K562 treated with DMSO at 1 percent for 4 hours (cell line): ENCODE results near the gene GTPBP1. TPM values are rescaled to one million over a fixed set of nuclear protein-coding genes. Genes with fewer than 3 reads are reported as not detected.

Experiments
- total RNA-seq: library from RNA; unstranded; fragments of 300-600 nt; gene quantifications from 2 replicates; pipeline ENCODE4 v1.2.3, GENCODE V29; 2022; ENCODE audit not compliant: insufficient read depth

GTPBP1 gene
- 15.0 and 27.6 TPM in 2 replicates for total RNA-seq

DNA sequence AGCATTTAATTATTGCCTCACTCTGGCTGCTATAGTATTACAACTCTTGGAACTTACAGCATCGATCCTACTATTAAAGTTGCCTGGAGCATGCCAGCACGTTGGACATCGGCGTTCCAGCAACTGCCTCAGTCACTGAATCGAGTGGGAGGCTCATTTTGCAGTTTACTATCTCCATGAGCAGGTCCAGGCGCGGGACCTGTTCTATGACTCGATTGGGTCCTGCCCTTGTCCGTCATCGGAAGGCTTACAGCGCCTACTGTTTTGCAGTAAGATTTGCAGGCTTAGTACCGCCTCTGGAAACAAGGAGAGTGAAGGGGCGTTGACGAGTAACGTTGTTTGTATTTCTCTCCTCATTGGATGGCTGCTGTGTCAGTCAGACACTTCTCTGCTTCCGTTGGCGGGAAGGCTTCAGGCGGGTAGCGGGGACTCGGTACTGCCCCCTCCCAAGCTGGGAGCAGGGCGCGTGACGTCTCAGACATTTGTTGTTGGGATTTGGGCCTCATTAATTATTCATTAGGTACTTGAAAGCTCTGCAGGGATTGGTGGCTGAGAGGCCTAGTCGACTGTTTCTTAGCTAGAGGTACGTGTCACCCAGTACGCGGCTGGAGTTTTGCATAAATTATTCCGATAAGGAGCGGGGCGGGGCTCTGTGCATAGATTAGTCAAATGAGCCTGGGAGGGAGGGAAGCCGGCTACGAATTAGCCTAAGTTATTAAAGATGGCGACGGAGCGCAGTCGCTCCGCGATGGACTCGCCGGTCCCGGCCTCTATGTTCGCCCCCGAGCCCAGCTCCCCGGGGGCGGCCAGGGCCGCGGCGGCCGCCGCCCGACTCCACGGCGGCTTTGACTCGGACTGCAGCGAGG lies at the start of gene GTPBP1:
Gene GTPBP1 (plus strand): TSS at position 710 of the 866 bp plus-strand sequence. CDS start 12 bp downstream, at position 722.

DNA sequence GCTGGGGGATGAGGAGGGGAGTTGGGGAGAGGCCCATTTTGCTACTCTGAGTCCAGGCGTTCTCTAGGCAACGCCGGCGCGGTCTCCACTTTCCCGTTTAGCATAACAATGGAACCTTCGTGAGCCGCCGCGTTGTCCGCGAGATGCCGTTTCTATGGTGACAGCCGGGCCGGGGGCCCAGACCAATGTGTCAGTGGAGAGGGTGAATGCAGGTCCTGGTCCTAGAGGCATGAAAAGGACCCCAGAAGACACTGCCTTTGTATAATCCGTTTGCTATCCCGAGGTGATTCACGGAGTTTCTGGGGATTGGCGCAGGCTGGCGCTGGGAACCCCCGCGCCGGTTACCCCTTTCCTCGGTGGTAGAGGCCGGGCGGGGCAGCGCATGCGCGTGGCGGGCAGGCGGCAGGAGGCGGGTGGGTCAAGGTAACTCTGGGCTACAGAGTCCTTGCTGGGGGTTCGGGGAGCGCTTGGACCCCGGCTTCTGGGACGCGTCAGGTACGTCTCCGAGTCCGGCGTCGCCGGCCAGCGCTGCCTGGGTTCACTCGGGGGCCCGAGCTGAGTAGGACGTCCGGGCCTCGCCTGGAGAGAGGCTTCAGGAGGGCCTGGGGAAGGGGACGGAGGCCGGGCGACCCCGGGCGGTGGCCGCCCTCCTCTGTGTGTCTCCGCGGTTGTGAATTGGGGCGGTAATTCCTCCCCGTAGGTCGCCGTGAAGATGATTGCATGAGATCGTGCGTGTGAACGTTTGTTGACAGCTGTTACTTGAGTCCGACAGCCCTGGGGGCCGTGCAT lies 49.3 kb upstream of the GTPBP1 start, which contains the start of the genes CBY1 and FAM227A:
Gene CBY1 (plus strand): TSS at position 383 of the 789 bp plus-strand sequence. CDS start 11,417 bp downstream, outside the sequence.
Gene FAM227A (minus strand): TSS at position 137 of the 789 bp plus-strand sequence. CDS start 6,224 bp downstream, outside the sequence.

DNA sequence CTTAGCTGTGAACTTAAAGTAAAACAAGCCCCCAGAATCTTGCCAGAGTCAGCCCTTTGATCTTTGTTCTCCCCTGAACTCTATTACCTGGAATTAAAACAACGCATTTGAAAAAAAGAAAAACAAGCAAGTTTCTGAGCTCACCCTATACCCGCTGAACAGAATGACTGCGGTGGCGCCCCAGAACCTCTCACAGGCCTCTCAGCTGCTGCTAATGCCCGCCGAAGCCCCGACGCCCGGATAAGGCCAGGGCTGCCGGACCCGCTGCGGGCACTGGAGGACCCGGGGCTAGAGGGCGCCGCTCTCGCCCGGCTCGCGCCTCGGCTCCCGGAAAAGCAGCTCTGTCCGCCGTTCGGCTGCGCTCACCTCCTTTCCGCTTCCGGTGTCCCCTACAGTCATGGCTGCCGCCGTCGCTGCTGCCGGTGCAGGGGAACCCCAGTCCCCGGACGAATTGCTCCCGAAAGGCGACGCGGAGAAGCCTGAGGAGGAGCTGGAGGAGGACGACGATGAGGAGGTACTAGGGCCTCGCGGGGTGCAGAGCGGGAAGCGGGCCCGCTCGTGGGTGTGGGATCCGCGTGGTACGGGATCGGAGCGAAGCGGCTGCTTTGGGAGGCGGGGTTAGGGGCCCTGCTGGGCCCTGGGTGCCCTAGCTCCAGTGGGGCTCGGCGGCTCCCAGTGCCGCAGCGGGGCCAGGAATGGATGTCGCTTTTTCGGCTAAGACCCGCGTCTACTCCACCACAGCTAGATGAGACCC lies 24.0 kb upstream of the GTPBP1 start, which contains the start of gene TOMM22:
Gene TOMM22 (plus strand): TSS at position 376 of the 754 bp plus-strand sequence. CDS start 22 bp downstream, at position 398.

DNA sequence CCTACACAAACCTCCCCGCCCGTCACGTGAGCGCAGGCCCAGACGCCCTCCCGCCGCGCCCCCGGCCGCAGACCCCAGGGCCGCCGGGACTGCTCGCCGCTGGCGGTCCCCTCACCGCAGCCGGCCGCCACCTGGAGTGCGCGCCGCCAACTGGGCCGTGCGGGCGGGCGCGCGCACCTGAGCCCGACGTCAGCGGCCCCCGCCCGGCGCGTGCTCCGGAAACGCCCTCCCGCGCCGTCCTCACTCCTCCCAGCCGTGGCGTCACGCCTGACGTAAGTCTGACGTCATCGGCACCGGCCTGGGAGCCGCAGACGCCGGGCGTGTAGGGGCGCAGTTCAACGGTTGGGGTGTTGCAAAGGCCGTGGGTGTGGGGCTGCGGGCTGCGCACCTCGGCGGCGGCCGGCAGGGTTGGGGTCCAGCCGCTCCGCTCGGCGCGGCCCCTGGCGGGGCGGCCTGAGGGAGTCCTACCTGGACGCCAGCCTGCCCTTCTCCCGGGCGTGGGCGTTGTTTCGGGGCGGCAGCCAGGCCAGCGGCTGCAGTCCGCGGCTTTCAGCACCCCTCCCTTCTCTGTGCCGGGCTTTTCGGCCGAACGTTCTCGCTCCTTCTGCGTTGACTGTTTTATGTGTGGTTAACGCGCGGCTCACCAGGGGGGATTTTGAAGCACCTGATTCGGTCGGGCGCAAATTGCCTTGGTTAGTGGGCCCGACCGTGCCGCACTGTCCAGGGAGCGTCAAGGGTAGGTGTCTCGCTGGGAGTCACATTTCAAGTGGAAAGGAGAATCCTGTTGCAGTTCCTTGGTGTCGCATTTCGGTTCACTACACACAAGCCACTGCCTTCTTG lies 4.7 kb upstream of the GTPBP1 start, which contains the start of gene JOSD1:
Gene JOSD1 (minus strand): TSS at position 155 of the 840 bp plus-strand sequence. CDS start 956 bp downstream, outside the sequence.

DNA sequence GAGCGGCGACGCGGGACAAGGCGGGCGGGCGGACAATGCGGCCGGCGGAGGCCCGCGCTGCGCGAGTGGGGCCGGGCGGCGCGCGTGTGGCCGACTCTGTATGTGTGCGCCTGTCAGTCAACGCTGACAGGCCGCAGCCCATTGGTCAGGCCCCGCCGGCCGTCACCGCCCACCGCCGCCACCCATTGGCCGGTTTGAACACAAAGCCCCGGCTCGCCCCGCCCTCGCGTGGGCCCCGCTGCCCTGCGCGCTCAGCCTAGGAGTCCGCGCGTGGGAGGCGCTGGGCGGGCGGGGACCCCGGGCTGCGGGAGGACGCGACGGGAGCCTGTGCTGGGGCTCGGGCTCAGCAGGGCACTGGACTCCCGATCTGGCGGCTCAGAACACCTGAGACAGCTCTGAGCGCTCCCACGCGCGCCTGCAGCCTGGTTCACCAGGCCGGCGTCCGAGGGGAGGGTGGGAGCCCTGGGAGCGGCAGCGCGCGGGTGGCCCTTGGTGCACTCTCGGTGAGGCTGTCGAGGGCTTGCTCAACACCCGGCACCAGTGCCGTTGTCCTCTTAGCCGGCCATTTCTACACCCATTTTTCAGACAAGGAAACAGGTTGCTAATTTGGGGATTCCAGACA lies 50.3 kb downstream of the GTPBP1 start, which contains the start of gene SUN2:
Gene SUN2 (minus strand): TSS at position 88 of the 622 bp plus-strand sequence. CDS start 3,370 bp downstream, outside the sequence.

Other genes starting within 250 kb of the GTPBP1 start
- gene KDELR3, start 237.8 kb upstream of the GTPBP1 start, total RNA-seq = 19.1 and 24.7 TPM in 2 replicates
- 88.7 and 121 TPM in 2 replicates for gene DDX17, start 199.6 kb upstream of the GTPBP1 start, total RNA-seq
- gene DMC1, start 135.8 kb upstream of the GTPBP1 start, total RNA-seq = 1.6 and 1.8 TPM in 2 replicates
- gene FAM227A, start 49.6 kb upstream of the GTPBP1 start, total RNA-seq = 0.18 TPM in 1 of 2 replicates, not detected in the other
- gene CBY1, start 49.3 kb upstream of the GTPBP1 start, total RNA-seq = 5.3 and 10.2 TPM in 2 replicates
- gene TOMM22, start 24.0 kb upstream of the GTPBP1 start, total RNA-seq = 9.8 and 11.7 TPM in 2 replicates
- gene JOSD1, start 5.0 kb upstream of the GTPBP1 start, total RNA-seq = 28.2 and 31.0 TPM in 2 replicates
- gene SUN2, start 50.1 kb downstream of the GTPBP1 start, total RNA-seq = 58.8 and 70.5 TPM in 2 replicates
- 13.0 and 16.8 TPM in 2 replicates for gene DNAL4, start 88.2 kb downstream of the GTPBP1 start, total RNA-seq
- gene NPTXR, start 138.1 kb downstream of the GTPBP1 start, total RNA-seq = 3.1 and 5.0 TPM in 2 replicates
- gene CBX6, start 166.3 kb downstream of the GTPBP1 start, total RNA-seq = 6.0 and 6.8 TPM in 2 replicates